Activated T-cell treated with anti-CD3 and anti-CD28 coated beads for 4 hours (primary cell): ENCODE measurements around the gene UPB1.
"Not testable (repeated sequence)": the region's sequence is repeated elsewhere in the genome, so short reads cannot be mapped to it uniquely, and the experiment has no call there.

Experiments
- DNase-seq: peaks from one replicate; pipeline ENCODE4 v3.0.0-alpha.2; 2020

Gene UPB1

DNA sequence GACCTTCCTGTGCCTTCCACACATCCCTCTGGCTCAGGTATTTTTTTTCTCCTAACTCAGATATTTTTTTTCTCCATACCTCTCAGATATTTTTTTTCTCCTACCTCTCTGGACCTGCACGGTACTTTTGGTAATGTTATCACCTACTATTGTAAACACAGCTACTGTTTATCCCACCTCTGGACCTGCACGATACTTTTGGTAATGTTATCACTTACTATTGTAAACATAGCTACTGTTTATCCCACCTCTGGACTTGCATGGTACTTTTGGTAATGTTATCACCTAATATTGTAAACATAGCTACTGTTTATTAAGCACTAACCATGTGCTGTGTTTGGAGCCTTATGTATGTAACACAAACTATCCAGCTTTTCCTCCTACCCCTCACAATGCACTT, 12.1 kb upstream of the UPB1 start:
- no peak for DNase-seq

DNA sequence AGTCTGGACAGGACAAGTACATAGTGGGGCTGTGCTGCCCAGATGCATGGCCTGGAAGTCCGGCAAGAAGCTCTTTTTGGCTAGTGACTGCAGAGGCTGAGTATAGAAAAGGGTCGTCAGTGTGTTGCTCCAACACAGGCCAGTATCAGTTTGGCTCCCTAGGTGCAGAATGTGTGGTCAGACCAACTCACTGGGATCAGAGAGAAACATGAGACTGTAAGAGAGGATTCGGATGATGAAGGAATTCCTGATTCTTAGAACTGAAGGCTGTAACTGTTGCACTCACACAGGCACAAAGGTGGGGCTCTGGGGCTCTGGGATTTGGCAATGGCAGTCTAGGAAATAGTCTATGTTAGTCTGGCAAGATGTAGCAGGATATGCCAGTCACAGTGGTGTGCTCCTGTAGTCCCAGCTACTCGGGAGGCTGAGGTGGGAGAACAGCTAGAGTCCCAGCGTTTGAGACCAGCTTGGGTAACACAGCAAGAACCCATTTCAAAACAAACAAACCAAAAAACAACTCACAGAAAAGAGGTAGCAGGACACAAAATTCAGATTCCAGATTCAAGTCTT, 11.1 kb upstream of the UPB1 start:
- DNase-seq = no peak

DNA sequence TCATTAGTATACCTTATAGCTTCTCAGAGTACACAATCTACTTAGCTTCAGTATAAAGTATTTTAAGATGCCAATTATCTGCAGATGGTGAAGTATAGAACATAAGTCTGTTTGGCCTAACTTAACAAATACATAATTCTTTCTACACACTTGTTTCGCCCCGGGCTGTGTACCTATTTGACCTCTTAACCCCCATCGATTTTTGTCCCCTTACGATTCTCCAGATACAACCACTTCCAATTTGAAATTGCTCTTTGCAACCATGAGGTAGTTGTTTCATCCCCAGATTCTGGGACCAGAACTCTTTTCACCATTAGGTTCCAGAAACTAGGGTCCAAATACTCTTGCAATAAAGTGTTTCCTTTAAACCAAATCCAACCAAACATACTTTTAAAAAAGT, 10.0 kb upstream of the UPB1 start:
- no peak for DNase-seq

- DNase-seq = no peak
Measured at GRCh38 chr22:24485608-24486007, 9.5 kb upstream of the UPB1 start.

GRCh38 chr22:24486501-24486921, 8.6 kb upstream of the UPB1 start:
- DNase-seq = no peak

GRCh38 chr22:24489011-24489410, 6.1 kb upstream of the UPB1 start:
- no peak for DNase-seq

- not testable (repeated sequence) for DNase-seq
Measured at GRCh38 chr22:24489434-24489833, 5.7 kb upstream of the UPB1 start.

DNA sequence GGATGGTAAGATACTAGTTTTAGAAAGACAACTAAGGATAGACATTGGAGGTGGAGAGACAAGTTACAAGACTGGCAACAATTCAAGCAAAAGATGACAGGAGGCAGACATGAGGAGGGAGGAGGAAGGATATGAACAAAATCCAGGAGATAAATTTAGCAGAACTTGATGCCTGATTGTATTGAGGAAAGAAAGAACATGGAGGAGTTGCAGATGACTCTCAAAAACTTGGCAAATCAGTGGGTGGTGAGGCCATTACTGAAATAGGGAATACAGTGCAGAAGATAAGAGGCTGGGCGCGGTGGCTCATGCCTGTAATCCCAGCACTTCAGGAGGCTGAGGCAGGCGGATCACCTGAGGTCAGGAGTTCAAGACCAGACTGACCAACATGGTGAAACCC, 2.7 kb upstream of the UPB1 start:
- DNase-seq = no peak

- no peak for DNase-seq
Measured at GRCh38 chr22:24494167-24494527, 985 bp upstream of the UPB1 start.

- DNase-seq = no peak
Measured at GRCh38 chr22:24495365-24495675, 188 bp downstream of the UPB1 start.

- no peak for DNase-seq
Measured at GRCh38 chr22:24496234-24496633, 1.1 kb downstream of the UPB1 start.

DNA sequence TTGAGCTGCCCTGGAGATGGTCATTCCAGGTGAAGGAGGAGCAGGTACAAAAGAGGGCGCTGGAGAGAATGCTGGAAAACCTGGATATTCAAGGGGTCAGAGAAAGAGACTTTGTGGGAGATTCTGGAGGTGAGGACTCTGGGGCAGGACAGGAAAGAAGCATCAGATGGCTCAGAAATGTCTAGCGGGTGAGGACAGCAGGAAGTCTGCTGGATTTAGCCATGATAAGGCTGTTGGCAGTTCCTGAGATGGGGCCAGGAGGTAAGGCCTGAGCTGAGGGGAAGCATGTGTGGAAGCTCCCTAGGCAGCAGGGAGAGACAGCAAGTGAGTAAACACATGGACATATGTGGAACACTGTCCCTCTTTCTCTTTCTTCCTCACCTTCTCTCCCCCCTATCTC, 1.5 kb downstream of the UPB1 start:
- DNase-seq = no peak

GRCh38 chr22:24497841-24498258, 2.7 kb downstream of the UPB1 start:
- no peak for DNase-seq

DNA sequence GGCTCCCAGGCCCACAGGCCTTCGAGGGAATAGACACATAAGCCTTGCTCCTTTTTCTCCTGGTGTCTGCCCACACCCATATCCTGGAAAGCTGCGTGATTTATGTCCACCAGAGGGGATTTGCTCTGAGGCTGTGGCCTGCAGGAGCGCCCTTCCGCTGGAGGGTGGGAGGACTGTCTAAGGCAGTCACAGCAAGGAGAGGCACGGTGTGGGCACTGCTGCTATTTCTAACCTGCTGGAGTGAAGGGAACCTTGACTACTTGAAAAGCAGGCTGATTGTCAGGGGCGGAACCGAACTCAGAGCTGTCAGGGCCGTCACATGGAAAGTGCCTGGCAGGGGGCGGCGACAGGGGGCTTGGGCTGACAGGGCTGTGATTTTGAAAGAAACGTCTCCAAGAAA, 3.7 kb downstream of the UPB1 start:
- no peak for DNase-seq

GRCh38 chr22:24499706-24500276, 4.7 kb downstream of the UPB1 start:
- DNase-seq = no peak

DNA sequence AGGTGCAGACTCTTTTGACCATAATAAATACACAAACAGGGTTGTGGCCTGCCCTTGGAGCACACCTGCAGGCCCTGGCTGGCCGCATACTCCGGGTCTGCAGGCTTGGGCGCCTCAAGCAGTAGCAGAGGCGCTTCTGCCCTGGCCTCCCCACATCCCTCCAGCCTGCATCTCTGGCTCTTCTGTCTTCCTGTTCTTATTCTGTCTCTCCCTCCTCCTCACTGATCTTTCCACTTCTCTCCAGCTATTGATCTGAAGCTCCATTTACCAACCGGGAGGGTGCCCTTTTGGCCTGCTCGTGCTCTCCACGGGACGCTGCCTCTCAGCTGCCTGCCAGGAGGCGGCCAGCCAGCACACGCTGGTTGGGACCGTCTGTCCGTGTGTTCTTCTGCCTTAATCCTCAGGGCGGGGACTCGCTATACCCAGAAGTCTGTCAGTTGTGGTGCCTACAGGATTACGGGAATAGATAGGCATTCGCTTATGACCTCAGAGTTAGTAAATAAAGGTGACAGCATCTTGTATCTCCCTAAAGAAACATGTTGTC, 5.2 kb downstream of the UPB1 start:
- no peak for DNase-seq

DNA sequence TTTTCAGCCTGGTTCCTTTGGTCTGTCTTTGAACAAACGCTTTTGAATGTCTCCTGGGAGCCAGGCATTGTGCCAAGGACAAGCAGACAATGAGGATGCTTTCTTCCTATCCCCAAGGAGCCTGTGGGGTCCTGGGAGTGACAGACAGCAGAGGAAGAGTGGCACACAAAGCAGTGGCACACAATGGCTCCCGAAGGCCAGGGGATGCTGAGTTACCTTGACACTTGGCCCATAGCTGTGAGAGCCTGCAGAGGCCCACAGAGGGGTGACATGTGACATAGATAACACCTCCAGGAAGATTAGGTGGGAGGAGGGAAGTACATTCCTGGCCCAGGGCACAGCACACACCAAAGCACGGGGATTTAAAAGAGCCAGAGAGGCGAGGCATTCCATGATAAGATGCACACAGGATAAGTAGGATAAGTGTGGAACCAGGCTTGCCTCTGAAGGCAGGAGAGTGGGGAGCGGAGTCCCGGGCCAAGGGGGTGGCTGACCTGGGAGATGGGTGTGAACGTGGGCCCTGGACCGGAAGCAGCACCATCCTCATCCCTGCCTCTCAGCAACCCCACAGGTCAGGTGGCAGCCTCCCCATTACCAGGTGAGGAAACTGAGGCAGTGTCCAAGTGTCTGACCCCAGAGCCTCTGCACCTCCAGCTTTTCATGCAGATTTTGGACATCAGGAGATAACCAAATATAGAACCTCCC, 6.3 kb downstream of the UPB1 start:
- DNase-seq = no peak

GRCh38 chr22:24502034-24502433, 6.9 kb downstream of the UPB1 start:
- no peak for DNase-seq

DNA sequence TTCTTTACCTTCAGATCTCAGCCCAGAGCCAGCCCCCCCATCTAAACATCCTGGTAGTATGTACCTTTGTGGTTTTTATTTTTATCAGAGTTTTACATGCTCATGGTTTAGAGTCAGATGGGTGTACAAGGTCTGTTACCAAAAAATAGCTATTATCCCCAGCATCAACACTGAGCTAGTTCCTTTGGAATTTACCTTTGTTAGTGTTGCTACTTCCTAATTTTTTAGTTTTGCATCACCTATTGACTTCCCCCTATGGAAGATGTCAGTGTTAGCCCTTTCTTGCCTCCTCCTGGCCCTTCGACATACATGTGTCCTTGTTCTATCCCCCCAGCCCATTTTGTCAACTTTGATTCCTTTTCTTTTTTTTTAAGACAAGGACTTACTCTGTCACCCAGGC, 7.4 kb downstream of the UPB1 start:
- no peak for DNase-seq

DNA sequence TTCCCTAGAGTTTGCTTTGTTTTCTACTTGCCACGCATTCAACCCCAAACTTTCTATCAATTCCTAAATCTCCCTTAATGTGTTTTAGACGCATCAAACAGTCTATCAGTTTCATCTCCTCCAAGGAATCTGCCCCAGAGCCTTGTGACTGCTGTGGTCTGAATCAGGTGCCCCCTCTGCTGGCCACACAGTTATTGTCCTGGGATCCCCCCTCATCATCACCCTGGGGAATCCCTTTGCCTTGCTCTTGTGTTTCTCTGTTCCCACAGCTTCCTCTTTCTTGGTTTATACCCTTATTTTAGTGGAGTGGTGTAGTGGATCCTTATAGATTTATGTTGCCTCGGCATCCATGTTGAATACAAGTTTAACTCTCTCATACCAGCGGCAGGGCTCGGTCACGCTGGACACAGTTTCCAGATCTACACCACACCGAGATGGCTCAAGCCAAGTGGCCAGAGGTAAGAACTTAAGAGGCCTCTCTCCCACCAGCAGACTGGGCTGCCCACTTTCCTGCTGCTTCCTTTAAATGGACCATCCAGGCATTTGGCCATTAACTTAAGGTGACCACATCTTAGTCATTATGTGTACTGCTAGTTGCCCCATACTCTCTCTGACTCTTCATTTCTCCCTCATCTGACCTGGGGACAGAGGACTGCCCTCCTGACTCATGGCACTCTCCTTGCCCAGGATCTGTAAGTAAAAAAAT, 8.2 kb downstream of the UPB1 start:
- peak; percentile 53 for DNase-seq

DNA sequence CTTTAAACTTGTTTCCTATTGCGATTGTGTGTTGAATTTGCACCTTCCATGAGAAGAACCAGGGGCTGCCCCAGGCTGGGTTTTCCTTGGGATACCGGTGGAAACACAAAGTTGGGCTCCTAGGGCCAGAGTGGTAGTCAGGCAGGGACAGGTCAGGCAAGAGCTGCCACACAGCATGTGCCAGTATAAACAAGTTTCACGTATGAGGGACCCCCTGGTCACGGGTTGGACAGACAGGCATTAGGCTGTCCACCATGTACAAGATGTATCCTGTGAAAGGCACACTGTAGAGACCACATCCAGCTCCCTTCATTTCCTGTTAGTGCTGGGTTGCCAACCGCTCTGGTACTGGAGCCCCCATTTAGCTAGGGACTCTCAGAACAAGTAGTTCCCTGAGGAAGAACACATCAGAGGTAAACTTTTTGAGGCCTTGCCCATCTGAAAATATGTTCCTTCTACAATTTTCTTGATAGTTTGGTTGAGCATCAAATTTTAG, 8.8 kb downstream of the UPB1 start:
- no peak for DNase-seq

DNA sequence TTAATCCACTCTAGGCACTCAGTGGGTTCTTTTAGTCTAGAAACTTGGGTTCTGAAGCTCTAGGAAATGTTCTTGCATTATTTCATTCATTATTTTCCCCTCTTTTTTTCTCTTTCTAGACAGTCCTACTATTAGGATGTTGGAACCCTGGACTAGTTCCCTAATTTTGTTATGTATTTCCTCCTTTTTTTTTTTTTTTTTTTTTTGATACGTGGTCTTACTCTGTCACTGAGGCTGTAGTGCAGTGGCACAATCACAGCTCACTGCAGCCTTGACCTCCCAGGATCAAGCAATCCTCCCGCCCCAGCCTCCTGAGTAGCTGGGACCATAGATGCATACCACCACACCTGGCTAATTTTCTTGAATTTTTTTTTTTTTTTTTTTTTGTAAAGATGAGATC, 9.4 kb downstream of the UPB1 start:
- no peak for DNase-seq

DNA sequence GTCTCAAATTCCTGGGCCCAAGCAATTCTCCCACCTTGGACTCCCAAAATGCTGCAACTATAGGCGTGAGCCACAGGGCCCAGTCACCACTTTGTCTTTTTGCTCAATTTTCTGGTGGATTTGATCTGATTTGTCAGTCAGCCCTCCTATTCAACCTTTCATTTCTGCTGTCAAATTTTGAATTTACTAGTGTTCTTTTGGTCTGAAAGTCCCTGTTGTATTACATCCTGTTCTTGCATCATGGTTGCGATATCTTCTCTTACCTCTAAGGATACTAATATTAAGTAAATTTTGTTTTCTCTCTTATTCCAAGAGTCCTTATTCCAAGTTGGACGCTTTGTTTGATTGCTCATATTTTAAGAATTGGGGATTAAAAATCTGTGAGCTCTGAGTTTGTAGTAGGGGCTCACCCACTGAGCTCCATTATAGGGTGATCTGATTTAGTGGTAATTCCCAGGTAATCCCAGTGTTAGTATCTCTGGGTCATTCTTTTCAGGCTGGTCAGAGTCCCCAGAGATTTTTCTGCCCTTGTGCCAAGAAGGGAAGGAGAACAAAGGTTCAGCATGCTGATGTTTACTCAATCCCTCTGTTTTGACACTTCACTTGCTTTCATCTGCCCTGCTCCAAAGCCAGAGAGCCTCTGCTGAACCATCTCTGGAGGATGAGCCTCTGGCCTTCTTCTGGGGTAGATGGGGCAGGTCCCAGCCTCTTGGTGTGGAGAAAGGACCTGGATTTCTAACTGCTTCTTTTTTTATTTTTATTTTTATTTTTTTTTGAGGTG, 10.0 kb downstream of the UPB1 start:
- no peak for DNase-seq
